Activated CD4-positive, alpha-beta T cell treated with anti-CD3 and anti-CD28 coated beads, Interleukin-2, amount 50 U/mL, for 16 hours (primary cell): Measurements from ENCODE around the gene CLASP1.
"Not testable (repeated sequence)": the region's sequence is repeated elsewhere in the genome, so short reads cannot be mapped to it uniquely, and the experiment has no call there.

Experiments
- DNase-seq: peaks from one replicate; pipeline ENCODE4 v3.0.0-alpha.2; 2020

The CLASP1 gene

GRCh38 chr2:121575800-121576199, 73.5 kb downstream of the CLASP1 start:
- no peak for DNase-seq

- DNase-seq: no peak
These were observed 78.6 kb downstream of the CLASP1 start for GRCh38 chr2:121570667-121571055.

- DNase-seq: no peak
These were observed 79.1 kb downstream of the CLASP1 start for GRCh38 chr2:121570036-121570666.

GRCh38 chr2:121567957-121568409, 81.3 kb downstream of the CLASP1 start:
- no peak for DNase-seq

- DNase-seq: no peak
These were observed 81.8 kb downstream of the CLASP1 start for GRCh38 chr2:121567452-121567851.

GRCh38 chr2:121565389-121566250, 83.6 kb downstream of the CLASP1 start:
- DNase-seq: no peak

GRCh38 chr2:121564905-121565304, 84.4 kb downstream of the CLASP1 start:
- no peak for DNase-seq

GRCh38 chr2:121563754-121564153, 85.5 kb downstream of the CLASP1 start:
- DNase-seq: not testable (repeated sequence)

- DNase-seq: no peak
These were observed 86.7 kb downstream of the CLASP1 start for GRCh38 chr2:121562269-121563176.

- no peak for DNase-seq
These were observed 87.5 kb downstream of the CLASP1 start for GRCh38 chr2:121561617-121562268.

- DNase-seq: no peak
These were observed 90.9 kb downstream of the CLASP1 start for GRCh38 chr2:121558329-121558728.

- no peak for DNase-seq
These were observed 94.3 kb downstream of the CLASP1 start for GRCh38 chr2:121555008-121555407.

GRCh38 chr2:121552477-121553180, 96.6 kb downstream of the CLASP1 start:
- DNase-seq: not testable (repeated sequence)

GRCh38 chr2:121550669-121551068, 98.6 kb downstream of the CLASP1 start:
- no peak for DNase-seq

GRCh38 chr2:121547646-121548045, 101.6 kb downstream of the CLASP1 start:
- DNase-seq: no peak

- DNase-seq: no peak
These were observed 103.3 kb downstream of the CLASP1 start for GRCh38 chr2:121545913-121546312.

GRCh38 chr2:121545257-121545656, 104.0 kb downstream of the CLASP1 start:
- DNase-seq: no peak

GRCh38 chr2:121541495-121541894, 107.8 kb downstream of the CLASP1 start:
- no peak for DNase-seq

- no peak for DNase-seq
These were observed 109.4 kb downstream of the CLASP1 start for GRCh38 chr2:121539750-121540469.

GRCh38 chr2:121536850-121537557, 112.3 kb downstream of the CLASP1 start:
- DNase-seq: no peak

GRCh38 chr2:121536347-121536746, 112.9 kb downstream of the CLASP1 start:
- no peak for DNase-seq
